Measurements from ENCODE around the gene LIMD2.

Gene LIMD2

GRCh38 chr17:63682981-63683380 is 16.9 kb downstream of the LIMD2 start:
- Histone ChIP-seq H3K36me3 (ENCODE audit: control insufficient read depth in 2 of 2, insufficient read depth in 1 of 2, low read length in 2 of 2) (peaks cover 17 to 54% of the 10 kb centered on the region in 2 experiments), H3K4me1 (ENCODE audit: control insufficient read depth, insufficient read depth, low read length) (no peaks in the 10 kb centered on the region), H3K27ac (ENCODE audit: extremely low read depth, low read depth, low read length) (no peak overlapping the region), H3K9me3 (ENCODE audit: control insufficient read depth, insufficient read depth, low read depth, low read length) (no peaks in the 10 kb centered on the region), H3K4me3 (ENCODE audit: low read depth, low read length) (no peak overlapping the region)
- TF ChIP-seq, protein P1, sequence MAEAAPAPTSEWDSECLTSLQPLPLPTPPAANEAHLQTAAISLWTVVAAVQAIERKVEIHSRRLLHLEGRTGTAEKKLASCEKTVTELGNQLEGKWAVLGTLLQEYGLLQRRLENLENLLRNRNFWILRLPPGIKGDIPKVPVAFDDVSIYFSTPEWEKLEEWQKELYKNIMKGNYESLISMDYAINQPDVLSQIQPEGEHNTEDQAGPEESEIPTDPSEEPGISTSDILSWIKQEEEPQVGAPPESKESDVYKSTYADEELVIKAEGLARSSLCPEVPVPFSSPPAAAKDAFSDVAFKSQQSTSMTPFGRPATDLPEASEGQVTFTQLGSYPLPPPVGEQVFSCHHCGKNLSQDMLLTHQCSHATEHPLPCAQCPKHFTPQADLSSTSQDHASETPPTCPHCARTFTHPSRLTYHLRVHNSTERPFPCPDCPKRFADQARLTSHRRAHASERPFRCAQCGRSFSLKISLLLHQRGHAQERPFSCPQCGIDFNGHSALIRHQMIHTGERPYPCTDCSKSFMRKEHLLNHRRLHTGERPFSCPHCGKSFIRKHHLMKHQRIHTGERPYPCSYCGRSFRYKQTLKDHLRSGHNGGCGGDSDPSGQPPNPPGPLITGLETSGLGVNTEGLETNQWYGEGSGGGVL (tag by site-specific recombination; IDR thresholded peaks at IDR 0.05): no peak
- TF ChIP-seq ZNF341 (tag by site-specific recombination; IDR thresholded peaks at IDR 0.05; ENCODE audit: low read depth): no peak
- no peak for TF ChIP-seq ZSCAN23 (tag by site-specific recombination; IDR thresholded peaks at IDR 0.05)
- TF ChIP-seq ZNF555 (tag by site-specific recombination; conservative IDR thresholded peaks at IDR 0.05): no peak
- no peak for TF ChIP-seq ZXDB (tag by site-specific recombination; IDR thresholded peaks at IDR 0.05)
- TF ChIP-seq ZNF521 (tag by site-specific recombination; IDR thresholded peaks at IDR 0.05): no peak
- no peak for TF ChIP-seq ZBTB10 (tag by site-specific recombination; IDR thresholded peaks at IDR 0.05)
- POLR2A ChIA-PET: no interaction called here
- CTCF ChIA-PET: interaction anchor here (0.7 to 1.8 kb wide), 3 partner anchors 9 to 258 kb away, joined by 3 to 6 read pairs (median 6); no protein-coding TSS in a partner anchor

DNA sequence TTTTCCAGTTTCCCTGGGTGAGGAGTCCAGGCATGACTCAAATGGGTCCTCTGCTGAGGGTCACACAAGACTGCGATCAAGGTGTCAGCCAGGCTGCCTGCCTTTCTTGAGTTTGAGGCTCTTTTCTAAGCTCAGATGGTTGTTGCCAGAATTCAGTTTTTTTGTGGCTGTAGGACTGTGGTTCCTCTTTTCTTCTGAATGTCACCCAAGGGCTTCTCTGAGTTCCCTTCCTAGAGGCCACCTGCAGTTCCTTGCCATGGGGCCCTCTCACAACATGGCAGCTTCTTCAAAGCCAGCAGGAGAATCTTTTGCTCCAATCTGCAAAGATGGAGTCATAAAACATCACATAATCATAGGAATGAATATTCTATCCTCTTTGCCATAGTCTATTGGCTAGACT is 17.5 kb downstream of the LIMD2 start:
- ChIA-PET CTCF (interaction anchor here (0.7 to 1.8 kb wide), 3 partner anchors 8 to 257 kb away, joined by 3 to 6 read pairs (median 6); no protein-coding TSS in a partner anchor), POLR2A (interaction anchor here (1.7 kb wide), 1 partner anchor 60 kb away, joined by 4 read pairs; the partner anchor contains the start of gene MAP3K3)

More for the DNA sequence above, 17.5 kb downstream of the LIMD2 start:
- peaks cover 16 to 57% of the 10 kb centered on the region in 2 experiments for H3K36me3 ChIP-seq (ENCODE audit: control insufficient read depth in 2 of 2, insufficient read depth in 1 of 2, low read length in 2 of 2)
- no peak overlapping the region for H3K4me3 ChIP-seq (ENCODE audit: low read depth, low read length)
- no peak overlapping the region for H3K27ac ChIP-seq (ENCODE audit: extremely low read depth, low read depth, low read length)
- no peaks in the 10 kb centered on the region for H3K9me3 ChIP-seq (ENCODE audit: control insufficient read depth, insufficient read depth, low read depth, low read length)
- no peaks in the 10 kb centered on the region for H3K4me1 ChIP-seq (ENCODE audit: control insufficient read depth, insufficient read depth, low read length)
- no peak for TF ChIP-seq ZFP69B (tag by site-specific recombination; IDR thresholded peaks at IDR 0.05)
- no peak for TF ChIP-seq SCRT2 (tag by site-specific recombination; IDR thresholded peaks at IDR 0.05)
- no peak for TF ChIP-seq HOXC10 (CRISPR knock-in tag; IDR thresholded peaks at IDR 0.05)
- TF ChIP-seq ZNF2 (tag by site-specific recombination; IDR thresholded peaks at IDR 0.05): no peak
- TF ChIP-seq, protein P2, sequence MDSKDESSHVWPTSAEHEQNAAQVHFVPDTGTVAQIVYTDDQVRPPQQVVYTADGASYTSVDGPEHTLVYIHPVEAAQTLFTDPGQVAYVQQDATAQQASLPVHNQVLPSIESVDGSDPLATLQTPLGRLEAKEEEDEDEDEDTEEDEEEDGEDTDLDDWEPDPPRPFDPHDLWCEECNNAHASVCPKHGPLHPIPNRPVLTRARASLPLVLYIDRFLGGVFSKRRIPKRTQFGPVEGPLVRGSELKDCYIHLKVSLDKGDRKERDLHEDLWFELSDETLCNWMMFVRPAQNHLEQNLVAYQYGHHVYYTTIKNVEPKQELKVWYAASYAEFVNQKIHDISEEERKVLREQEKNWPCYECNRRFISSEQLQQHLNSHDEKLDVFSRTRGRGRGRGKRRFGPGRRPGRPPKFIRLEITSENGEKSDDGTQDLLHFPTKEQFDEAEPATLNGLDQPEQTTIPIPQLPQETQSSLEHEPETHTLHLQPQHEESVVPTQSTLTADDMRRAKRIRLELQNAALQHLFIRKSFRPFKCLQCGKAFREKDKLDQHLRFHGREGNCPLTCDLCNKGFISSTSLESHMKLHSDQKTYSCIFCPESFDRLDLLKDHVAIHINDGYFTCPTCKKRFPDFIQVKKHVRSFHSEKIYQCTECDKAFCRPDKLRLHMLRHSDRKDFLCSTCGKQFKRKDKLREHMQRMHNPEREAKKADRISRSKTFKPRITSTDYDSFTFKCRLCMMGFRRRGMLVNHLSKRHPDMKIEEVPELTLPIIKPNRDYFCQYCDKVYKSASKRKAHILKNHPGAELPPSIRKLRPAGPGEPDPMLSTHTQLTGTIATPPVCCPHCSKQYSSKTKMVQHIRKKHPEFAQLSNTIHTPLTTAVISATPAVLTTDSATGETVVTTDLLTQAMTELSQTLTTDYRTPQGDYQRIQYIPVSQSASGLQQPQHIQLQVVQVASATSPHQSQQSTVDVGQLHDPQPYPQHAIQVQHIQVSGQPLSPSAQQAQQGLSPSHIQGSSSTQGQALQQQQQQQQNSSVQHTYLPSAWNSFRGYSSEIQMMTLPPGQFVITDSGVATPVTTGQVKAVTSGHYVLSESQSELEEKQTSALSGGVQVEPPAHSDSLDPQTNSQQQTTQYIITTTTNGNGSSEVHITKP (tag by site-specific recombination; IDR thresholded peaks at IDR 0.05): no peak
- TF ChIP-seq ZNF146 (tag by site-specific recombination; IDR thresholded peaks at IDR 0.05): no peak
- TF ChIP-seq ZNF549 (tag by site-specific recombination; IDR thresholded peaks at IDR 0.05): no peak
- no peak for TF ChIP-seq SP7 (tag by site-specific recombination; IDR thresholded peaks at IDR 0.05)
- TF ChIP-seq BCL11A (tag by site-specific recombination; IDR thresholded peaks at IDR 0.05; ENCODE audit: low read depth): no peak
- no peak for TF ChIP-seq FEZF1 (tag by site-specific recombination; IDR thresholded peaks at IDR 0.05)
